ENCODE results near the gene WASL. TPM values are rescaled to one million over a fixed set of nuclear protein-coding genes. Genes with fewer than 3 reads are reported as not detected.

WASL gene
- polyA plus RNA-seq, 3 donors: 1.6 to 3.9 (median 2.1) TPM

GRCh38 chr7:123647106-123647730, 101.6 kb downstream of the WASL start:
- H3K36me3 Mint-ChIP-seq: no peaks in the 10 kb centered on the region
- H3K4me1 Mint-ChIP-seq: no peaks in the 10 kb centered on the region
- TF ChIP-seq, protein P1, sequence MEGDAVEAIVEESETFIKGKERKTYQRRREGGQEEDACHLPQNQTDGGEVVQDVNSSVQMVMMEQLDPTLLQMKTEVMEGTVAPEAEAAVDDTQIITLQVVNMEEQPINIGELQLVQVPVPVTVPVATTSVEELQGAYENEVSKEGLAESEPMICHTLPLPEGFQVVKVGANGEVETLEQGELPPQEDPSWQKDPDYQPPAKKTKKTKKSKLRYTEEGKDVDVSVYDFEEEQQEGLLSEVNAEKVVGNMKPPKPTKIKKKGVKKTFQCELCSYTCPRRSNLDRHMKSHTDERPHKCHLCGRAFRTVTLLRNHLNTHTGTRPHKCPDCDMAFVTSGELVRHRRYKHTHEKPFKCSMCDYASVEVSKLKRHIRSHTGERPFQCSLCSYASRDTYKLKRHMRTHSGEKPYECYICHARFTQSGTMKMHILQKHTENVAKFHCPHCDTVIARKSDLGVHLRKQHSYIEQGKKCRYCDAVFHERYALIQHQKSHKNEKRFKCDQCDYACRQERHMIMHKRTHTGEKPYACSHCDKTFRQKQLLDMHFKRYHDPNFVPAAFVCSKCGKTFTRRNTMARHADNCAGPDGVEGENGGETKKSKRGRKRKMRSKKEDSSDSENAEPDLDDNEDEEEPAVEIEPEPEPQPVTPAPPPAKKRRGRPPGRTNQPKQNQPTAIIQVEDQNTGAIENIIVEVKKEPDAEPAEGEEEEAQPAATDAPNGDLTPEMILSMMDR (IDR thresholded peaks at IDR 0.05): no peak
- Histone ChIP-seq H3K9ac (ENCODE audit: insufficient read depth, low read length, poor library complexity, severe bottlenecking) (no peak overlapping the region), H3K36me3 (replicated peaks in 1 of 2; ENCODE audit: control insufficient read depth in 1 of 2, insufficient read depth in 2 of 2, low read length in 2 of 2) (no peaks in the 10 kb centered on the region), H3K4me1 (ENCODE audit: control insufficient read depth in 1 of 2, insufficient read depth in 2 of 2, low read length in 2 of 2) (no peaks in the 10 kb centered on the region), H4K20me1 (ENCODE audit: insufficient read depth, low read length) (no peaks in the 10 kb centered on the region), H3K4me2 (replicated peaks; ENCODE audit: extremely low read depth, low read length, poor library complexity, severe bottlenecking) (no peak overlapping the region), H3K27me3 (ENCODE audit: control insufficient read depth in 2 of 2, insufficient read depth in 2 of 2, low read length in 2 of 2) (peaks cover 0 to 11% of the 10 kb centered on the region in 2 donors), H3K27ac (ENCODE audit: low read depth in 1 of 2, low read length in 2 of 2) (no peak overlapping the region), H3K4me3 (replicated peaks in 1 of 3; ENCODE audit: low read depth in 2 of 3, low read length in 3 of 3) (no peak overlapping the region), H3K9me3 (replicated peaks in 1 of 2; ENCODE audit: control insufficient read depth in 1 of 2, insufficient read depth in 1 of 2, low read length in 2 of 2) (no peaks in the 10 kb centered on the region), H3K79me2 (ENCODE audit: insufficient read depth, low read length) (no peaks in the 10 kb centered on the region), H2AFZ (ENCODE audit: insufficient read depth, low read depth, low read length, poor library complexity, severe bottlenecking) (no peak overlapping the region)
- no peak overlapping the region for H3K27ac Mint-ChIP-seq
- peaks cover 2 to 18% (median 4%) of the 10 kb centered on the region in 3 donors for H3K27me3 Mint-ChIP-seq (ENCODE audit: low read depth in 3 of 3)
- H3K4me3 Mint-ChIP-seq: no peak overlapping the region
- H3K9me3 Mint-ChIP-seq: peaks cover 0 to 2% (median 0%) of the 10 kb centered on the region in 7 donors
- no peak for DNase-seq
- intact Hi-C loops (cut with micrococcal nuclease): no loop called here
- 93% methylated on average over 6 of the region's 7 CpGs for WGBS (ENCODE audit: insufficient coverage)

- 100% methylated on average over 1 of the region's 3 CpGs for WGBS (ENCODE audit: insufficient coverage)
- Mint-ChIP-seq H3K36me3 (no peaks in the 10 kb centered on the region), H3K9me3 (peaks cover 0 to 2% (median 0%) of the 10 kb centered on the region in 7 donors)
Measured at GRCh38 chr7:123645516-123645915, 103.3 kb downstream of the WASL start.

More at GRCh38 chr7:123645516-123645915, 103.3 kb downstream of the WASL start:
- H3K27ac ChIP-seq (ENCODE audit: low read depth in 1 of 2, low read length in 2 of 2): no peak overlapping the region
- H4K20me1 ChIP-seq (ENCODE audit: insufficient read depth, low read length): no peaks in the 10 kb centered on the region
- H3K4me2 ChIP-seq (replicated peaks; ENCODE audit: extremely low read depth, low read length, poor library complexity, severe bottlenecking): no peak overlapping the region
- DNase-seq: no peak
- H3K4me1 ChIP-seq (ENCODE audit: control insufficient read depth in 1 of 2, insufficient read depth in 2 of 2, low read length in 2 of 2): no peaks in the 10 kb centered on the region
- Mint-ChIP-seq H3K27ac (no peak overlapping the region), H3K4me1 (no peaks in the 10 kb centered on the region), H3K27me3 (ENCODE audit: low read depth in 3 of 3) (peaks cover 4 to 16% (median 4%) of the 10 kb centered on the region in 3 donors), H3K4me3 (no peak overlapping the region)
- H3K36me3 ChIP-seq (replicated peaks in 1 of 2; ENCODE audit: control insufficient read depth in 1 of 2, insufficient read depth in 2 of 2, low read length in 2 of 2): no peaks in the 10 kb centered on the region
- H3K9ac ChIP-seq (ENCODE audit: insufficient read depth, low read length, poor library complexity, severe bottlenecking): no peak overlapping the region
- no peak overlapping the region for H3K4me3 ChIP-seq (replicated peaks in 1 of 3; ENCODE audit: low read depth in 2 of 3, low read length in 3 of 3)
- intact Hi-C loops (cut with micrococcal nuclease): no loop called here
- no peak overlapping the region for H2AFZ ChIP-seq (ENCODE audit: insufficient read depth, low read depth, low read length, poor library complexity, severe bottlenecking)
- H3K79me2 ChIP-seq (ENCODE audit: insufficient read depth, low read length): no peaks in the 10 kb centered on the region
- no peaks in the 10 kb centered on the region for H3K9me3 ChIP-seq (replicated peaks in 1 of 2; ENCODE audit: control insufficient read depth in 1 of 2, insufficient read depth in 1 of 2, low read length in 2 of 2)
- TF ChIP-seq, protein P1 (IDR thresholded peaks at IDR 0.05): no peak
- H3K27me3 ChIP-seq (ENCODE audit: control insufficient read depth in 2 of 2, insufficient read depth in 2 of 2, low read length in 2 of 2): peaks cover 0 to 11% of the 10 kb centered on the region in 2 donors

Data from CD14-positive monocyte (primary cell).